Liver (tissue), 9 donors: ENCODE results near the gene ZDHHC23. TPM values are rescaled to one million over a fixed set of nuclear protein-coding genes. Genes with fewer than 3 reads are reported as not detected.

Source experiments
- DNase-seq: peaks from one replicate; pipeline ENCODE4 v3.0.0-alpha.2; 2017; ENCODE audit warnings: low spot score
- H3K27ac ChIP-seq, 2 donors: one replicate each; pipeline ENCODE4 v1.7.0; 2013; ENCODE audit warnings: inconsistent platforms in 2 of 2, low read length in 2 of 2, control low read depth in 1 of 2, low read depth in 1 of 2, mild to moderate bottlenecking in 1 of 2
- H3K27me3 ChIP-seq, 4 donors: one replicate each; pipeline versions ENCODE4 v1.6.1 to v1.7.0; 2013; ENCODE audit warnings: low read length in 3 of 4, inconsistent platforms in 1 of 4, mild to moderate bottlenecking in 1 of 4, moderate library complexity in 1 of 4; ENCODE audit not compliant: control insufficient read depth in 4 of 4, insufficient read depth in 4 of 4
- H3K36me3 ChIP-seq, 4 donors: one replicate each; pipeline versions ENCODE4 v1.6.1 to v1.7.0; 2013; ENCODE audit warnings: low read length in 3 of 4, mild to moderate bottlenecking in 3 of 4, low read depth in 1 of 4, moderate library complexity in 1 of 4; ENCODE audit not compliant: control insufficient read depth in 4 of 4, insufficient read depth in 3 of 4
- H3K4me1 ChIP-seq, 4 donors: one replicate each; pipeline versions ENCODE4 v1.6.1 to v1.7.0; 2013; ENCODE audit warnings: low read length in 3 of 4, mild to moderate bottlenecking in 3 of 4, moderate library complexity in 1 of 4; ENCODE audit not compliant: control insufficient read depth in 4 of 4, insufficient read depth in 4 of 4
- H3K4me3 ChIP-seq, 3 donors: one replicate each; pipeline versions ENCODE4 v1.6.1 to v1.7.0; 2013; ENCODE audit warnings: low read length in 3 of 3, control low read depth in 1 of 3, low read depth in 1 of 3, mild to moderate bottlenecking in 1 of 3
- H3K9ac ChIP-seq, 2 donors: one replicate each; pipeline ENCODE4 v1.7.0; 2013; ENCODE audit warnings: low read length in 2 of 2, mild to moderate bottlenecking in 2 of 2, moderate library complexity in 2 of 2, control low read depth in 1 of 2, low read depth in 1 of 2
- H3K9me3 ChIP-seq, 4 donors: one replicate each; pipeline versions ENCODE4 v1.6.1 to v1.7.0; 2013; ENCODE audit warnings: low read length in 3 of 4; ENCODE audit not compliant: control insufficient read depth in 4 of 4
- CTCF ChIP-seq: fragments of 150-350 bp; IDR thresholded peaks from 2 replicates; pipeline ENCODE4 v1.5.1; 2017; ENCODE audit warnings: improper control_type of control experiment, low read depth, low read length; ENCODE audit not compliant: missing input control
- FOXA1 ChIP-seq: IDR thresholded peaks from 2 replicates; pipeline ENCODE4 v1.6.1; 2016; ENCODE audit warnings: antibody characterized with exemption
- FOXA2 ChIP-seq: IDR thresholded peaks from 2 replicates; pipeline ENCODE4 v1.6.1; 2016; ENCODE audit warnings: antibody characterized with exemption
- HNF4A ChIP-seq, 2 donors: conservative IDR thresholded peaks; 2 replicates each; pipeline ENCODE4 v1.6.1; 2016; ENCODE audit warnings: antibody characterized with exemption in 2 of 2, mild to moderate bottlenecking in 2 of 2
- JUND ChIP-seq, 2 donors: IDR thresholded peaks; 2 replicates each; pipeline ENCODE4 v1.6.1; 2016; ENCODE audit warnings: antibody characterized with exemption in 2 of 2
- RAD21 ChIP-seq, 2 donors: IDR thresholded peaks; 2 replicates each; pipeline ENCODE4 v1.6.1; 2016; ENCODE audit warnings: antibody characterized with exemption in 2 of 2, mild to moderate bottlenecking in 2 of 2
- REST ChIP-seq: IDR thresholded peaks from 2 replicates; pipeline ENCODE4 v1.6.1; 2016; ENCODE audit warnings: antibody characterized with exemption, mild to moderate bottlenecking
- SP1 ChIP-seq: IDR thresholded peaks from 2 replicates; pipeline ENCODE4 v1.6.1; 2018; ENCODE audit warnings: antibody characterized with exemption, mild to moderate bottlenecking
- YY1 ChIP-seq: IDR thresholded peaks from 2 replicates; pipeline ENCODE4 v1.6.1; 2016; ENCODE audit warnings: antibody characterized with exemption, mild to moderate bottlenecking
- ZBTB33 ChIP-seq: IDR thresholded peaks from 2 replicates; pipeline ENCODE4 v1.6.1; 2016; ENCODE audit warnings: antibody characterized with exemption
- WGBS: extraction: QIAGEN DNeasy Blood & Tissue Kit; methylation state at CpG from one replicate; pipeline ENCODE4 v1.1.7; 2013; 5-methylcytosine and 5-hydroxymethylcytosine counted together
- polyA plus RNA-seq, 2 donors: library from polyadenylated mRNA; stranded (reverse) in 1 of 2; unstranded in 1 of 2; fragments of 200-250 nt in 1 of 2; fragments of >200 nt in 1 of 2; fragmentation: Nextera tagmentation in 1 of 2; extraction: Ambion mirVana in 1 of 2; gene quantifications; one replicate each; pipeline versions ENCODE4 v1.2.1 to v1.2.3, GENCODE V29; 2013 to 2015
- total RNA-seq, 2 donors: library from RNA; depleted of rRNA; stranded (reverse); fragments of >200 nt; gene quantifications; one replicate each; pipeline ENCODE4 v1.2.3, GENCODE V29; 2014
- TF ChIP-seq, protein P1 (sequence below): IDR thresholded peaks from 2 replicates; pipeline ENCODE4 v1.6.1; 2016; ENCODE audit warnings: antibody characterized with exemption
- donor health status: healthy.
- donor health status: healthy.
- donor health status: healthy.
- donor health status: healthy.
- donor health status: healthy.

Gene ZDHHC23
- total and polyA plus RNA-seq, 4 donors: 2.3 to 16.2 (median 4.1) TPM

DNA sequence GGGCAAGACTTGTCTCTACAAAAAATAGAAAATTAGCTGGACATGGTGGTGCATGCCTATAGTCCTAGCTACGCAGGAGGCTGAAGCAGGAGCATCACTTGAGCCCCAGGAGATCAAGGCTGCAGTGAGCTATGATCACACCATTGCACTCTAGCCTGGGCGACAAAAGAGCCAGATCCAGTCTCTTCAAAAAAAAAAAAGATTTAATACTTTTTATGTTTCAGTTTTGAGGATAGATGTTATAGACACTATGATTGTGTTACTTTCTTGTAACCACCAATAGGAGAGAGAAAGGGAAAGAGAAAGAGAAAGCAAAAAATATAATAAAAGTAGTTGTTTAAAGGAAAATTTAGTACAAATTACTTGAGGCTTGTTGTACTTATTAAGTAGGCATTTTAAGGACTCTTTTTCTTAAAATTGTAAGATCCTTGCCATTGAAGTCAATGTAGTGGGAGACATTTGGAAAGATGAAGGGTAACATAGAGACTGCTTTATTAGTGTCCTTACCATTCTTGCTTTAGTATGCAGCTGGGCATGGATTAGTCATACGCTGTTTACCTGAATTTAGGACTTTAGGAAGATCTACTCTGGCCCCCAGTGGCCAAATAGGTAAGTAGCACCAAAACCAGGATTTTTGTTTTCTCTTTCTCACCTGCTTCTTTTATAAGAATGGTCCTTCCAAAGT, 35.1 kb upstream of the ZDHHC23 start:
- peaks cover 0 to 17% (median 3%) of the 10 kb centered on the region in 4 donors for H3K36me3 ChIP-seq
- TF ChIP-seq ZBTB33: no peak
- TF ChIP-seq CTCF: peak; percentile 84
- no peak for TF ChIP-seq YY1
- TF ChIP-seq, protein P1, sequence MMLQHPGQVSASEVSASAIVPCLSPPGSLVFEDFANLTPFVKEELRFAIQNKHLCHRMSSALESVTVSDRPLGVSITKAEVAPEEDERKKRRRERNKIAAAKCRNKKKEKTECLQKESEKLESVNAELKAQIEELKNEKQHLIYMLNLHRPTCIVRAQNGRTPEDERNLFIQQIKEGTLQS: peak; percentile 85
- peak; percentile 39 for TF ChIP-seq SP1
- TF ChIP-seq RAD21 (IDR thresholded peaks at IDR 0.05): peak; percentile 95 to 97
- peak; percentile 54 for TF ChIP-seq FOXA2
- TF ChIP-seq REST: no peak
- TF ChIP-seq FOXA1: no peak
- peak; percentile 86 to 90 for TF ChIP-seq JUND (IDR thresholded peaks at IDR 0.05)
- TF ChIP-seq HNF4A (conservative IDR thresholded peaks at IDR 0.05): peak in 1 of 2 donors; percentile 45
- H3K4me1 ChIP-seq: peaks cover 0 to 10% (median 6%) of the 10 kb centered on the region in 4 donors
- peak overlapping the region; percentile 2 to 28 for H3K9ac ChIP-seq
- no peaks in the 10 kb centered on the region for H3K27me3 ChIP-seq
- H3K27ac ChIP-seq: peak overlapping the region; percentile 55 to 65
- DNase-seq: no peak
- WGBS: 60% methylated on average over 3 of the region's 3 CpGs
- H3K4me3 ChIP-seq: no peak overlapping the region
- no peaks in the 10 kb centered on the region for H3K9me3 ChIP-seq

- WGBS: 46% methylated on average over 2 of the region's 2 CpGs
- H3K9ac ChIP-seq: no peak overlapping the region
Measured at GRCh38 chr3:113914646-113915045, 33.2 kb upstream of the ZDHHC23 start.

More at GRCh38 chr3:113914646-113915045, 33.2 kb upstream of the ZDHHC23 start:
- no peaks in the 10 kb centered on the region for H3K9me3 ChIP-seq
- H3K36me3 ChIP-seq: peaks cover 0 to 16% (median 3%) of the 10 kb centered on the region in 4 donors
- no peak overlapping the region for H3K27ac ChIP-seq
- peaks cover 0 to 10% (median 6%) of the 10 kb centered on the region in 4 donors for H3K4me1 ChIP-seq
- no peaks in the 10 kb centered on the region for H3K27me3 ChIP-seq
- H3K4me3 ChIP-seq: no peak overlapping the region
- DNase-seq: no peak
- TF ChIP-seq RAD21 (IDR thresholded peaks at IDR 0.05) (no peak), ZBTB33 (no peak)
